T-helper 1 cell (primary cell): ENCODE measurements around the gene COG5.

Experiments used
- DNase-seq, 5 donors: peaks; one replicate each; pipeline ENCODE4 v3.0.0-alpha.2; 2012 to 2020

Gene COG5

DNA sequence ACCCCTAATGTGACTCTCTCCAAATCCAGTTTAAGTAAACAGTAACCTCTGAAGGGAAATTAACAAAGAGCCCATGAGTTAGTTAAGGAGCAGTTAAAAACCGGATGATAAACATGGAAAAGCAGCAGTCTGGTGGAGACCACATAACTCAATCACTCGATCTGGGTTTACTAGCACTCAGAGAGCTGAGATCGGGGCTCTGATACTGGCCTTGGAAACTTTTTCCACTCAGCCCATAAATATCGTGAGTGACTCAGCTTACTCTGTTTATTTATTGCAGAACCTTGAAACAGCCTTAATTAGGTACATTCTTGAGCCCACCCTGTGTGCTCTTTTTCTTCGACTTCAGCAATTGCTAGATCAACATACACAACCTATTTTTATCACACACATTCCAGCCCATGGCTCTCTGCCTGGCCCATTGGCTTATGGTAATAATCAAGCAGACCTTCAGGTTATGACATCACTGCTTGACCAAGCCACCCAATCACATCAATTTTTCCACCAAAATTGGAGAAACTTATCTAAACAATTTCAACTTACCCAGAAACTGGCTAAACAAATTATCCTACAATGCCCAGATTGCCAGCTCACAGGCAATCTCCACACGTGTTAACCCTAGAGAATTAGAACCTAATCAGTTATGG is 176.0 kb downstream of the COG5 start:
- no peak for DNase-seq

- DNase-seq, result no peak
Observed at GRCh38 chr7:107387128-107387527, 176.6 kb downstream of the COG5 start.

DNA sequence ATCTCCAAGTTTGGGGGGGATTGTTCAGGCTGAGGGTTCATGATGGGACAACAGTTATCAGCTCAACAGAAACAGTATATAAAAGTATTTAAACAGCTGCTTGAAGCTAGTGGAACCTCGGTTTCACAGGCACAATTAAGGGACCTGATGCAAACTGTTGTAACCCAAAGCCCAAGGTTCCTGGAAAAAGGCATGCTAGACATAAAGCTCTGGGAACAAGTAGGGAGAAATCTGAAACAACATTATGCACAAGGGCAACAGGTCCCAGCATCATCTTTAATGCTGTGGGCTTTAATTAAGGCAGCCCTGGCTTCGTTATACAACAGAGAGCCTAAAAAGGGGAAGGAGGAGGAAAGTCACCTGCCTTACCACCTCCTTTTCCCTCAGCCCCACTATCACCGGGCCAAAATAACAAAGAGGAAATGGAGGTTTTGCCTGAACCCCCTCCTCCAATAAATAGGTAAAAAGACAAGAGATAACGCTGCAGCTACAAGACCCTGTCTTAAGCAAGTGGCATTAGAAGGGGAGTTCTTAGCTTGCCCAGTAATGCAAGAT is 177.1 kb downstream of the COG5 start:
- no peak for DNase-seq

DNA sequence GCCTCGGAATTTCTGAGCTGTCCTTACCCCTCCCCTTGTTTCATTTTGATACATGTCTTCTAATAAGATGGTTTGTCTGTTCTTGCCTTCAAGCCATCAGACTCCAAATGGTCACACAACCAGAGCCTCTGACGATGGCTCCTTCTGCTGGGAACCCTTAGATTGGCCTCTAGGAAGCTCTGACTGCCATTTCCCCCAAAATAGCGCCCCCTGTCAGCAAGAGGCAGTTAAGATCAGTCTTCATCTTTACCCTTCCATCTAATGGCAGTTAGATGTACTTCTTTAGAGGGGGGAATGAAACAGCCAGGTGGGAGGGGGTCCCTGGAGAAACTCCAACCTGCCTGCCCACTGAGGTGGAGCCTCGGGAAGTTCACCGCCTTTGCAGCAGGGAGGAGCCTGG is 179.7 kb downstream of the COG5 start:
- no peak for DNase-seq

DNA sequence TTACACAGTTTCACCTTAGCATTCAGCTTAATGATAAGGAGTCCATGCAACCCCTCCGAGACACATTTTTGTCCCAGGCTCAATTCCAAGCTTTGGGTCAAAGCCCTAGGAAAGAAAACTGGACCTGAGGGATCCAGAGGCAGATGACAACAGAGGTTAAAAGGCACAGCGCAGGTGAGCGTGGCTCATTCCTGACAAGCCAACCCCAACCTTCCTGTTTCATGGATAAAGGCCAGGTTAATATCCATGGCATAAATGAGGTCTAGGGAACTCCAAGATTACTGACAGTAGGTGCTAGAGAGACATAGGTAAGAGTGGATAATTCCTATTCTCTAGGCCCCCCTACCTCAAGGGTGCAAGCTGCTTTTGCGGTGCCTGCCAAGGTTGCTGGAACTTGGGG is 180.5 kb downstream of the COG5 start:
- DNase-seq, result no peak

GRCh38 chr7:107381453-107381852 is 182.3 kb downstream of the COG5 start:
- DNase-seq, result no peak

GRCh38 chr7:107373354-107373753 is 190.4 kb downstream of the COG5 start:
- DNase-seq, result no peak

- DNase-seq, result no peak
Observed at GRCh38 chr7:107372298-107372697, 191.4 kb downstream of the COG5 start.

DNA sequence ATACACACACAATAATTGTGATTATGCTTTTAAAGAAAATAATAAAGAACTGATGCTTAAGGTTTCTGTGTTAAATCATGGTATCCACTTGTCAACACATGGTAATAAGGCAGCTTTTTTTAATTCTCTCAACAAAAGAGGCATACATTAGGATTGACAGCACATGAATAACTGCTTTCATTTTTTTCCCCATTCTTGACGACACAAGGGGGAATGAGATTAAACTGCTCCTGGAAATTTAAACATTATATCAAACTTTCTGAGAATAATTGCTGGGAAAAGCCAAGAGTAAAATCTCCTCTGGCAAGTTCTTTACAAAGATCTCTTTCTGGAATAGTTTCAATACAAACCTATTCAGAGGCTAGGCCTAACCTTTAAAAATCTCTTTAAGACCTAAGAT is 192.9 kb downstream of the COG5 start:
- no peak for DNase-seq

DNA sequence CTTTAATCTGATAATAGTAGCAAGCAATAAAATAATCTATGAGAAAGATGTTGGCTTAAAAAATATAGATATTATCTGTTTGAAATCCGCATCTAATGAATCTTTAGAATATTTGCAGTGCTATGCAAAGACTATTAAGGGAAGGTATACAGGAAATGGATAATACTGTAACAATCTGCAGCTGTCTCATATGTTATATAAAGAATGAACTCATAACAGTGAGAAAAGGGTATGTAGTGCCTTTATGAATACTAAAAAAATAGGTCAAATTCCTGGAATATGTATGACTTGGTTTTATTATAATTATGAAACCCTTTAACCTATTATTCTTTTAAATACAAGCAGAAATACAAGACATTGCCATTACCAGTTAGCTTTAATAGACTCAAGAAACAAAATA is 198.9 kb downstream of the COG5 start:
- DNase-seq, result no peak

- DNase-seq, result no peak
Observed at GRCh38 chr7:107359520-107360316, 204.0 kb downstream of the COG5 start.

GRCh38 chr7:107355616-107356015 is 208.1 kb downstream of the COG5 start:
- DNase-seq, result no peak

DNA sequence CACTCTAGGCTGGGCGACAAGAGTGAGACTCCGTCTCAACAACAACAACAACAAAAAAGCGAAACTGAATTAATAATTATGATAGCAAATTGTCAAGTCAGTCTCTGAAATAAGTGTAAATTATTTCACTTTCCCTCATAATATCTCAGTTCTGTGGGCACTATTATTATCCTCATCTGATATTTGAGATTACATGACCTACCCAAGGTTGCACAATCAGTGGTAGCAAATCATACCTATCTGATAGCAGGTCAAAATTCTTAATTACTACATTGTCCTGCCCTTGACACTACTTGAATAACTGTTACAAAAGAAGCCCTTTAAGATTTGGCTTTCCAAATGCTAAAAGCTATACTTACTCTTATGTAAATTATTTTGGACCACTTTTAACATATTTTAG is 209.1 kb downstream of the COG5 start:
- DNase-seq, result no peak

GRCh38 chr7:107353701-107354100 is 210.0 kb downstream of the COG5 start:
- no peak for DNase-seq

GRCh38 chr7:107345898-107346297 is 217.8 kb downstream of the COG5 start:
- no peak for DNase-seq

- DNase-seq, result no peak
Observed at GRCh38 chr7:107344799-107345198, 218.9 kb downstream of the COG5 start.

GRCh38 chr7:107344286-107344685 is 219.4 kb downstream of the COG5 start:
- DNase-seq, result no peak

DNA sequence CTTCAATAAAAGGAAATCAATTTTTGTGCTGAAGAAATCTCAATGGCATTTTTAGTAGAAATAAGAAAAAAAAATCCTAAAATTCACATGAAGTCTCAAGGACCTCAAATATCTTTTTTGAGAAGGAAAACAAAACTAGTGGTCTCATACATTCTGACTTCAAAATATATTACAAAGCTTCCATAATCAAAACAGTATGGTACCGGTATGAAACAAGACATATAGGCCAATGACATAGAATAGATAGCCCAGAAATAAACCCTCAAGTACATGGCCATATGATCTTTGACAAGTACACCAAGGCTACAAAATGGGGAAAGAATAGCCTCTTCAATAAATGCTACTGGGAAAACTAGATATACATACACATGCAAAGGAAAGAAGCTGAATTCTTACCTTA is 225.6 kb downstream of the COG5 start:
- no peak for DNase-seq

DNA sequence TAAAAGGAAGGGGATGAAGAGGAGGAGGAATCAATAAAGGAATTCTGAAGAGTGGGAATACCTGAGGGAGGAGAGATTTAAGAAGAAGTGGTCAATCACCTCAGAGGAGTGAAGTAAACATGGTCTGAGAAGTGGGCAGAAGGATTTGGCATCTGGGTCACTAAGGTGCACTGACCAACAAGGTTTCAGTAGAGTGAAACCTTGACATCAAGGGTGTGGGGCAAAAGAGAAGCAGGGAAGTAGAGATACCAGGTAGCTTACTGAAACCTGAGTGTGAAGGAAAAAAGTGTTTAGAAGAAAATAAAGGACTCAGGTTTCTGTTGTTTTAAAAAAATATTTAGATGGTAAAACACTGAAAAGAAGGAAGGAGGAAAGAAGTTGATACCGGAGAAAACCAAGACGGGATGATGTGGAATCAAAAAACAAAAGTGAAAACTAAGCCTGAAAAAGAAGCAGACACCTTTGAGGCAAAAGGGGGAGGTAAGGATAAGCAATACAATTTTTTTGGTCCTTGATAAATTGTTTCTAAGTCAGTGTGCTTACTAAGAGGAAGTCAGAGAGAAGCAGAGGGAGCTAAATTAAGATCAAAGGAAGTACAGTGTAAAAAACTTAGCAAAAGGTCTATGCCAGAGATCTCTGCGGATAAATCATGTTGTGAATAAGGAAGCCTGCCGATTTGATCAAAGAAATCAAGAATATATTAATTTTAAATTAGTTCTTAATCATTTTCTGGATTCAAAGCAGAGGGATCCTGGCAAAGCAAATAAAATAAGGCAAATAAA is 231.0 kb downstream of the COG5 start:
- no peak for DNase-seq

DNA sequence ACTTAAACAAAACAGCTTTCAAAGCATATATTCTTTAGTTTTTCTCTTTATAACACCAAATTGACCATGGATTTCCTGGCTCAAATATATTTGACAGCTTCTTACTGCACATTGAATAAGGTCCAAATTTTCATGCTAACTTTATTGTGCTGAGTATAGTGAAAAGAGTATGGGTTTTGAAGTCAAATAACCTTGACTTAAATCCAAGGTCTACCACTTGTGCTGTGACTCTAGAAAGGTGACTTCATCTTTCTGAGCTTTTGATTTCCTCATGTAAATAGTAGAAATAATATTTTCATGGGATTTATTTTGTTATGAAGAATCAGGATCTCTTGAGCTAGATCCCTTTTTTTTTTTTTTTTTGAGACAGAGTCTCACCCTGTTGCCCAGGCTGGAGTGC is 233.2 kb downstream of the COG5 start:
- DNase-seq, result no peak

- DNase-seq, result no peak
Observed at GRCh38 chr7:107327986-107328569, 235.6 kb downstream of the COG5 start.

DNA sequence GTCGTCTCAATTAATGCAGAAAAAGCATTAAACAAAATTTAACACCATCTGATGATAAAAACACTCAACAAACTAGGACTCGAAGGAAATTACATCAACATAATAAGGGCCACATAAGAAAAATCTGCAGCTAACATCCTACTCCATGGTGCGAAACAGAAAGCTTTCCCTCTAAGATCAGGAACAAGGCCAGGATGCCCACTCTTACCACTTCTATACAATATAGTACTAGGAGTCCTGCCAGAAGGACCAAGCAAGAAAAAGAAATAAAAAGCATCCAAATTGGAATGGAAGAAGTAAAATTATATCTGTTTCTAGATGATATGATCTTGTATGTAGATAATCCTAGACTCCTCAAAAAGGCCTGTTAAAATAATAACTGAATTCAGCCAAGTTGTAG is 237.7 kb downstream of the COG5 start:
- no peak for DNase-seq

DNA sequence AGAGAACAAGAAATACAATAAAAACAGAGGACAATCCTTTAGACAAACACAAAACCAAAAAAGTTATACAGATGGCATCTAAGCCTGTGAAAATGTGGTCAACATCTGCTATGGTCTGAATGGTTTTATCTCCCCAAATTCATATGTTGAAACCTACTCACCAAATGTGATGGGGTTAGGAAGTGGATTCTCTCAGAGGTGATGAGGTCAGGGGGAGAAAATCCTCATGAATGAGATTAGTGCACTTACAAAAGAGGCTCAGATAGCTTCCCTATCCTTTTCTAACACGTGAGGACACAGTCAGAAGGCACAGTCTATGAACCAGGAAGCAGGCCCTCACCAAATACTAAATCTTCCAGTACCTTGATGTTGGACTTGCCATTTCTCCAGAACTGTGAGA is 241.7 kb downstream of the COG5 start:
- no peak for DNase-seq
